HG03354 (cell line): ENCODE data around the gene GZMB.
"Not testable (repeated sequence)": the region's sequence is repeated elsewhere in the genome, so short reads cannot be mapped to it uniquely, and the experiment has no call there.

Experiments
- ATAC-seq: cut with Tn5 transposase; IDR thresholded peaks from one replicate; pipeline ENCODE4 v1.9.1; 2021; ENCODE audit warnings: mild to moderate bottlenecking; ENCODE audit not compliant: unreplicated experiment, poor library complexity, severe bottlenecking

GZMB gene

DNA sequence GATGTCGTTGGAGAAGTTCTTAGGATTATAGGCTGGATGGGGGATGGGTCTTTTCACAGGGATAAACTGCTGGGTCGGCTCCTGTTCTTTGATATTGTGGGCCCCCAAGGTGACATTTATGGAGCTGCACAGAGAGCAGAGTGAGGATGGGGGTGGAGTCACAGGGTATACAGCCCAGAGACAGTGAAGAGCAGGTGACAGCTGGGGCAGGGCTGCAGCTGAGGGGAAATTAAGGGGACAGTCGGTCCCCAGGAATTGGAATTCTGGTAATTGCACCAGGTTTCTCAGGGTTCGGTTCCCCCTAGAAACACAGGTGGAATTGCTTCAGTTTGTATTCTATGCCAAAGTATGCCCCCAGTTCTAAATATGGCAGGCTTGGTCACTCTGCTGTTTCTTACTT lies 1.7 kb downstream of the GZMB start:
- ATAC-seq = no peak

DNA sequence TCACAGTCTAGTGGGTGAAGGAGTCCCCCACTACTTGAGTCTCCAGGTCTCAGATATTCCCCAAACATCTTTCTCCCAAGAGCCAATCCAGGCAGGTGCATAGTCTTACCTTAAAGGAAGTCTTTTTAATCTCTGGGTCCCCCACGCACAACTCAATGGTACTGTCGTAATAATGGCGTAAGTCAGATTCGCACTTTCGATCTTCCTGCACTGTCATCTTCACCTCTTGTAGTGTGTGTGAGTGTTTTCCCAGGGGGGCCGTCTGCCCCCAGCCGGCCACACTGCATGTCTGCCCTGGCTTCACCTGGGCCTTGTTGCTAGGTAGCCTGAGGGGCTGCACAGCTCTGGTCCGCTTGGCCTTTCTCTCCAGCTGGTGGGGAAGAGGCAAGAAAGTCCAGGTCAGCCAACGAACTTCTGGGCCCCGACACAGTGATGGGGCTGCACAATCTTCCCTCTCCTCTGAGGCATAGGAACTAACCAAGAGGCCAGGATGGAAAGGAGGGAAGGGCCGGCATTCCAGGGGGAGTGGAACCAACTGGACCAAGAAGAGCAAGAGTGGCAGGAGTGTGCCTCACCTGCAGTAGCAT lies 2.1 kb downstream of the GZMB start:
- ATAC-seq = no peak

GRCh38 chr14:24630872-24631477 lies 3.0 kb downstream of the GZMB start:
- ATAC-seq = no peak

GRCh38 chr14:24630087-24630871 lies 3.7 kb downstream of the GZMB start:
- no peak for ATAC-seq

DNA sequence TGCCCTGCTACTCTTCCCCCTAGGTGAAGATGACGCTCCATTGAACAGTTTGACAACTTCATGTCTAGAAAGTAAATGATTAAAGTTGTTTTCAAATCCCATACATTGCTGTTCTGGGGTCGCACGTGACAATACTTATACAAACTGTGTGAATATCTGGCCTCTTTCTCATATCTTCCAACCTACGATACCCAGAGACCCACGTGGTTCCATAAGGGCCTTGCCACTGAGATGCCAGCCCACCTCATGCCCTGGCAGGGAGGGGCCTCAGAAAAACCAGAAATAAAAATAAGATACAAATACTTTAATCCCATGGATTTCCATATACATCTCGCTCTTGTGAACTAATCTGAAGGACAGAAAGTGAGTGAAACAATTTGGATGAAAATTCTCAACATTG lies 4.5 kb downstream of the GZMB start:
- no peak for ATAC-seq

- no peak for ATAC-seq
These were observed 20.2 kb downstream of the GZMB start for GRCh38 chr14:24613747-24614146.

DNA sequence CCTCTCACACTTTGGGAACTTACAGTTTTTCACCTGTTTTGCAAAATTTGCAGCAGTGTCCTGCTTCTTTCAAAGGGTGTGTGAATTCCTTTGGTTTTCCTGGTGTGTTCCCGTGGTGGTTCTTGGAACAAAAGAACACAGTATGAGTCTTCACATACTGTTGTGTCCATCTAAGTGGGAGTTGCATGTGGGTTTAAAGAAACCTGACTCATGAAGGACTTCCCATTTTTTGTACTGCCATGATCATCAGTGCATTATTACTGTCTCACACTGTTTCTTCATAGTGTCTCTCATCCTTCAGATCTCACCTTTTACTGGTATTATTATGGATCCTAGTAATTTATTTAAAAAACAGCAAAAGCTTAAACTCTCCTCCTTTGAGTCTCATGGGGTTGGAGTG lies 20.7 kb downstream of the GZMB start:
- ATAC-seq = no peak

- no peak for ATAC-seq
These were observed 21.8 kb downstream of the GZMB start for GRCh38 chr14:24612196-24612595.

GRCh38 chr14:24609655-24610344 lies 24.2 kb downstream of the GZMB start, which contains the start of gene GZMH:
Gene GZMH (minus strand): TSS chr14:24609685. CDS start chr14:24609613, 72 bp downstream.
- no peak for ATAC-seq

DNA sequence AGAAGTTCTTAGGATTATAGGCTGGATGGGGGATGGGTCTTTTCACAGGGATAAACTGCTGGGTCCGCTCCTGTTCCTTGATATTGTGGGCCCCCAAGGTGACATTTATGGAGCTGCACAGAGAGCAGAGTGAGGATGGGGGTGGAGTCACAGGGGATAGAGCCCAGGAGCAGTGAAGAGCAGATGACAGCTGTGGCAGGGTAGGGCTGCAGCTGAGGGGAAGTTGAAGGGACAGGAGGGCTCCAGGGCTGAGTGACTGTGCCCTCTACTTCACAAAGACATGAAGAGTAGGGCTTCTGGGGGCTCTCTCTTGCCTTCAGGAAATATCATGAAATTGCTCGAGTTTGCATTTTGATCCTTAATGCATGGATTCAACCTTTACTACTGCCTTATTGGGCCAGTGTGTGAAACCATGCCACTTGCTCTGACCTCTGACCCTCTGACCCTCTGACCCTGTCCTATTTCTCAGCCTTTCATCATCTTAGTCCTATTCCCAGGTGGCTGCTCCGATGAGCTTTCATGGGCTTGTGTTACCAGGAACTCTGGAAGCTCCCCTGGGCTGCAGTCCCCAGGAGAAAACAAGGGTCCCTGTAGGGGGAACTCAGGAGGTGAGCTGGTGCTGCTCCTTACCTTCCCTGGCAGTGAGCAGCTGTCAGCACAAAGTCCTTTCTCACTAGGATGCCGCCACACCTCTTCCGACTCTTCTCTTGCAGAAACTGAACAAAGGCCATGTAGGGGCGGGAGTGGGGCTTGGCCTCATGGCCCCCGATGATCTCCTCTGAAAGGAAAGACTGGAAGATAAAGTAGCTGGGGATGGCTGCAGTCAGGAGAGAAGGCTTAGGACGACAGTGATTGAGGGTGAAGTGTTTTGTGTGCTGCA lies 26.1 kb downstream of the GZMB start:
- no peak for ATAC-seq

GRCh38 chr14:24607081-24607480 lies 26.9 kb downstream of the GZMB start:
- ATAC-seq = no peak

DNA sequence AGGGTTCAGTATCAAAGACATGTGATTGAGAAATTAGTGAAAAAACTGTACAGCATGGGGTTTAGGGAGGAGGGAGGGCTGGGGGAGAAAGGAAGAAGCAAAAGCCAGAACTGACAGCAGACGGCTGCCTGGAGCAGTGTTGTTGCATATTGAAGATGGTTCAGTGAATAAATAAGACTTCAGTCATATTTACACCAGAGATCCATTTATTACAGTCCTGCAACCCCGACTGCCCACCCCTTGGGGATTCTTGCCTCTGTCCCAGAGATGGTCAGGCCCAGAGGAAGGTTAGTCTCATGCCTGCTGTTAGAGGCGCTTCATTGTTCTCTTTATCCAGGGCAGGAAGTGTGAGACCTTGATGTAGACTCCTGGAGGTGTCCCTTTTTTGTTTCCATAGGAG lies 27.7 kb downstream of the GZMB start:
- ATAC-seq = no peak

DNA sequence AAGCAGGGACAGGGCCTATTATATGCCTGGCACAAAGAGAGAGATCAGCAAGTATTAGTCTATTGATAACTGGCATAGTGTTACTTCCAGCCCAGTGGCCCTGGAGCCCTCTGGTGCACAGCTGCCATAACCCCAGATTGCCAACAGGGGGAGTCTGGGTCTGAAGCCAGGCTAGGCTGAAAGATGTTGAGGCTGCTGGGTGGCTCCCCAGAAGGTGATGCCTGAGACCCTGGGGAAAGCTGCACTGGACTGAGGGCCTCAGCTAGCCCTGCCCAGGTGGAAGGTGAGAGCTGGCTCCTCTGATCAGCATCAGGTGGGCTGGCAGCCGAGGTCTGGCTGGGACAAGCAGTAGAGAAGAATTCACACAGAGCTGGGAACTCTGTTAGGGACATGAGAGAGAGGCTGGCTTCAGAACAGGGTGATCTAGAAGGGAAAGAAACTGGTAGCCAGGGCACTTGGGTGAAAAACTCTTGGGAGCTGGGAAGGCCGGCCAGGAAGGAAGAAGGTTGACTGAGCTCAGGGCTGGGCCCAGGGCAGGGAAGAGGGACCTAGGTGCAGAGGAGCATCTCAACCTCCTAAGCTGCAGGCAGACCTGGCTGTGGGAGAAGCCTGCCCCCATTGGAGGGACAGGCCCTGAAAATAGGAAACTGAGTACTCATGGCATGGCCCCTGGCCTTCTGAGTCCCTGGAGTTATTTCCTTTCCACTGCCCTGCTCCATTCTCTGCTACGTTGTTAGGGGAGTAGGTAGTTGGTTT lies 28.4 kb downstream of the GZMB start:
- peak; percentile 97 for ATAC-seq

- no peak for ATAC-seq
These were observed 36.6 kb downstream of the GZMB start for GRCh38 chr14:24597403-24597802.

DNA sequence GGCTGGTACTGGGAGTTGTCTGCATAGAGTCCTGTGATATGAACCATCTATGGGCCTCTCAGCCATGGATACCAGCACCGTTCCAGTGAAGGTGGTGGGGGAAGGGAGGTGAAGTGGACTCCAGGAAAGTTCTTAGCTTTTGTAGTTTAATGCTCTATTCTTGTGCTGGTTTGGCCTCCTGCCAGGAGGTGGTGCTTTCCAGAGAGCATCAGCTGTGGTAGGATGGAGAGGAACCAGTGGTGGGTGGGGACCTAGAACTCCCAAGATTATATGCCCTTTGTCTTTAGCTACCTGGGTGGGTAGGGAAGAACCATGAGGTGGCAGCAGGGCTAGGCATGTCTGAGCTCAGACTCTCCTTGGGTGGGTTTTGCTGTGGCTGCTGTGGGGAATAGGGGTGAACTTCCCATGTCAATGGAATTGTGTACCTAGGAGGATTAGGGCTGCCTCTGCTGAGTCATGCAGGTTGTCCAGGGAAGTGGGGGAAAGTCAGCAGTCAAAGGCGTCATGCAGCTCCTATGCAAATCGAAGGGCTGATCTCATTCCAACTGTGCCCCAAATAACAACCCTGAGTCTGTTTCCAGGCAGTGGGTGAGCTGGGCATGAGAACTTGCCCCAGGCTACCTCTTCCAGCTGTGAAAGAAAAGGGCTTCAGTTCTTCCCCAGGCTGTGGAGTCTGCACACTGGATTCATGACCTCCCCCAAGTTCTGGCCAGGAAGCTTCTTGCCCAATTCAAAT lies 38.7 kb downstream of the GZMB start:
- no peak for ATAC-seq

DNA sequence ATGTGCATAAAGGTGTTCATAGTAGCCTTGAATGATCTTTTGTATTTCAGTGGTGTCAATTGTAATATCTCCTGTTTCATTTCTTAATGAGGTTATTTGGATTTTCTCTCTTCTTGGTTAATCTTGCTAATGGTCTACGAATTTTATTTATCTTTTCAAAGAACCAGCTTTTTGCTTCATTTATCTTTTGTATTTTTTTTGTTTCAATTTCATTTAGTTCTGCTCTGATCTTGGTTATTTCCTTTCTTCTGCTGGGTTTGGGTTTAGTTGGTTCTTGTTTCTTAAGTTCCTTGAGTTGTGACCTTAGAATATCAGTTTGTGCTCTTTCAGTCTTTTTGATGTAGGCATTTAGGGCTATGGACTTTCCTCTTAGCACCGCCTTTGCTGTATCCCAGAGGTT lies 43.0 kb downstream of the GZMB start:
- not testable (repeated sequence) for ATAC-seq

- ATAC-seq = not testable (repeated sequence)
These were observed 49.6 kb downstream of the GZMB start for GRCh38 chr14:24584402-24584801.
